Stimulated activated CD8-positive, alpha-beta memory T cell treated with anti-CD3 and anti-CD28 coated beads, Interleukin-15, amount 100 ng/mL, for 48 hours (primary cell): Measurements from ENCODE around the gene ITIH3.

ENCODE experiments used
- DNase-seq, 2 donors: peaks; one replicate each; pipeline ENCODE4 v3.0.0-alpha.2; 2020; ENCODE audit warnings: low read depth in 2 of 2

Gene ITIH3

DNA sequence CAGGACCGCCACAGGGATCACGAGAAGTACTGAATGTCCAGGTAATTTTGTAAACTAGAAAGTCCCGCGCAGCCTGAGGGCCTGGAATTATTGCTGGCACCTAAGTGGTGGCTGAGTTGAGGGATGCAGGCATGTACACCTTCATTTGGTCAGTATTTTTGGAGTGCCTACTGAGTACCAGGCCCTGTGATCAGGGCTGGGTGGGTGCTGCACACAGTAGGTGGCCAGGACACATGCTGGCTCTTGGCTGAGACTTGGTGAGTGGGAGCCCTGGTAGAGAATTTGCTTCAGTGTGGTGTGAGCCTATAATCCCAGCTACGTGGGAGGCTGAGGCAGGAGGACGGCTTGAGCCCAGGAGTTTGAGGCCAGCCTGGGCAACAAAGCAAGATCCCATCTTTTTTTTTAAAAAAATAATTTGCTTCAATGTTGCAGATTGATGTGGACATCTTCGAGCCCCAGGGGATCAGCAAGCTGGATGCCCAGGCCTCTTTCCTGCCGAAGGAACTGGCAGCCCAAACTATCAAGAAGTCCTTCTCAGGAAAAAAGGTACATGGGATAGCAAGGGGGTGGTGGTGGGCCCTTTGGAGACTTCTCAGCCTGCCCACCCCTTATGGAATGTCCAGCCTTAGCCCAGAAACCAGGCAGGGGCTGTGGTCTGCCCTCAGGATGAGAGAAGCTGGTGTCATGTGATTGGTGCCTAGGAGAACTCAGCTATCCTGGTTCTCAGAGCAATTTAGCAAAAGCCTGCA, 14.6 kb upstream of the ITIH3 start:
- no peak for DNase-seq

GRCh38 chr3:52781741-52782140, 12.9 kb upstream of the ITIH3 start:
- no peak for DNase-seq

DNA sequence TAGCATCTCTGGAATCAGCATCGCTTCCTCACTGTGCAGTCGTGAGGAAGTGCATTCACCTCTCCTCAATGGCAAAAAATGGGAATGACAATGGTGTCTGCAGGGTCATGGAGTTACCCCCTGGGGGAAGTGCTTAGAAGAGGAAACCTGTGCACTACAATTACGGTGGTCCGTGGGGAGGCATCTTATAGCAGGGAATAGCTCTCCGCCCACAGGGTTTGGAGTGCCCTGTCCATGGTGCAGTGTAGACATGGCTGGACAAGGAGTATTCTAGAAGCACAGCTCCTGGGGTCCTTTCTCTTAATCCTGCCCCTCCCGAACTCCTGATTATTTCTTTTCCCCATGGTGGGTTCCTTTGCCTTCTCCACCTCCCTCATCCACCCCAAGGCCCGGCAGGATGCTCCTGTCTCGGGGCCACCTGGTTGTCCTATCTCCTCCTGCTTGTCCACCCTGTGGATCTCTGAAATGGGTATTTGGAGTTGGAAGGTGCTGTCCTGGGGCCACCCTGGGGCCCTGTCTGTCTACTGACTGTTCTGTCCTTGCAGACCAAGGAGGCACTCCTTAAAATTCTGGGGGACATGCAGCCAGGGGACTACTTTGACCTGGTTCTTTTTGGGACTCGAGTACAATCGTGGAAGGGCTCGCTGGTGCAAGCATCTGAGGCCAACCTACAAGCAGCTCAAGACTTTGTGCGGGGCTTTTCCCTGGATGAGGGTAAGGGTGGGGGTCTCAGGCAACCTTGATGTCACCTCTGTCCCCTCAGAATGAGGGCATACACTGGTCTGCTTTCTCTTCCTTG, 12.0 kb upstream of the ITIH3 start:
- DNase-seq, result no peak

DNA sequence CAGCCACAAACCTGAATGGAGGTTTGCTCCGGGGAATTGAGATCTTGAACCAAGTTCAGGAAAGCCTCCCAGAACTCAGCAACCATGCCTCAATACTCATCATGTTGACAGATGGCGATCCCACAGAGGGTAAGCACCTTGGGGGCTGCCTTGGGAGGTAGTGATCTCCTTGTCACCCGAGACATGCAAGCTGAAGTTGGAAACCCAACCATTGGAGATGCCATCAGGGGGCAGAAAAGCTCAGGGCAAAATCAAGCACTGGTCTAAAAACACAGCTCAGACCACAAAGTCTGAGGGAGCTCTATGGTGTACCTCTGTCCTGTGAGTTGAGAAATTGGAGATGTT, 11.4 kb upstream of the ITIH3 start:
- DNase-seq, result no peak

GRCh38 chr3:52784021-52784621, 10.5 kb upstream of the ITIH3 start:
- DNase-seq, result no peak

DNA sequence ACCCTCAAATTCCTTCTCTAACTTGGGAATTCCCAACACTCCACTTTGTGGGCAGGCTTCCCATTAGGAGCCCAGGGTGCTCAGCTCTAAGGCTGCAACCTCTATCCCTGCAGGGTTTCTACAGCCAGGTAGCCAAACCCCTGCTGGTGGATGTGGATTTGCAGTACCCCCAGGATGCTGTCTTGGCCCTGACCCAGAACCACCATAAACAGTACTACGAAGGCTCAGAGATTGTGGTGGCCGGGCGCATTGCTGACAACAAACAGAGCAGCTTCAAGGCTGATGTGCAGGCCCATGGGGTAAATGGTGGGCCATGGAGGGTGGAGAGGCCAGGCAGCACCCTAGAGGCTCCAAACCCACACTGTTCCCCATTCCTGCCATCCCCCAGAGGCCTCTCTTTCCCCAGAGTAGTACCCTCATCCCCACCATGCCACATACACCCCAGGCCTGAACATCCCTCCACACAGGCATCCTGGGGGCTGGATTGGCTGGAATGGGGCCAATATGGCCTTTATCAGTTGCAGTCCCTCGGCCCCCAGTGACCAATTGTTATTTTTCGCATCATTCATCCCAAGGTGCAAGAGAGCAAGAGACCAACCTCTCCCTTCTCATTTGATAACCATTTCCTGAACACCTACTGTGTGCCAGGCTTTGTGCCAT, 9.5 kb upstream of the ITIH3 start:
- no peak for DNase-seq

DNA sequence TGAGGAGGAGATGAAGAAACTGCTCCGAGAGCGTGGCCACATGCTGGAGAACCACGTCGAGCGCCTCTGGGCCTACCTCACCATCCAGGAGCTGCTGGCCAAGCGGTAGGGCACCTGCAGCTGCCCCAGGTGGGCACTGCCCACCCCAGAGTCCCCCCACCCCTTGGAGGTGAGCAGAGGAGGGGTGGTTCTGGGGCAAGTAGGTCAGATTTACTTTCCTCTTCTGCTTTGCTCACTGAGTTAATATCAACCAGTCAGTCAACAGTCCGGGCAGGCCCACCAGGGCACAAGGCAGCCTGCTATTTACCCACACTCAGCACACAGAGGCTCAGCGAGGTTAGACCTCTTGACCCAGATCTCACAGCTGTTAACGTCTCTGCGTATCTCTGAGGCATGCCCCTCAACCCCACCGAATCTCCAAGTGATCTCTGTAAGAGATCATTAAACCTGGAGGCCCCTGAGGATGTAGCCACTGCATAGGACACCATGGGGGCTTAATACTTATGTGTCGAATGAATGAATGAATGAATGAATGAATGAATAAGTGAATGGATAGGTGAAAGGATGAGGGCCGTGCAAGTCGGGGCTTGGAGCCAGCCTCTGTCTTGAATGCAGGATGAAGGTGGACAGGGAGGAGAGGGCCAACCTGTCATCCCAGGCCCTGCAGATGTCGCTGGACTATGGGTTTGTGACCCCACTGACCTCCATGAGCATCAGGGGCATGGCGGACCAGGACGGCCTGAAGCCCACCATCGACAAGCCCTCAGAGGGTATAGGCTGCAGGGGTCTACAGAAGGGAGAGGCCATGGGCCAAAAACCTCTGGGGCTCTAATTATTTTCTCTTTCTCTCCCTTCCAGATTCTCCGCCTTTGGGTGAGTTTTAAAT, 8.0 kb upstream of the ITIH3 start:
- no peak for DNase-seq

- DNase-seq, result no peak
These were observed 7.3 kb upstream of the ITIH3 start for GRCh38 chr3:52787246-52787645.

GRCh38 chr3:52787672-52788625, 6.6 kb upstream of the ITIH3 start:
- DNase-seq, result no peak

DNA sequence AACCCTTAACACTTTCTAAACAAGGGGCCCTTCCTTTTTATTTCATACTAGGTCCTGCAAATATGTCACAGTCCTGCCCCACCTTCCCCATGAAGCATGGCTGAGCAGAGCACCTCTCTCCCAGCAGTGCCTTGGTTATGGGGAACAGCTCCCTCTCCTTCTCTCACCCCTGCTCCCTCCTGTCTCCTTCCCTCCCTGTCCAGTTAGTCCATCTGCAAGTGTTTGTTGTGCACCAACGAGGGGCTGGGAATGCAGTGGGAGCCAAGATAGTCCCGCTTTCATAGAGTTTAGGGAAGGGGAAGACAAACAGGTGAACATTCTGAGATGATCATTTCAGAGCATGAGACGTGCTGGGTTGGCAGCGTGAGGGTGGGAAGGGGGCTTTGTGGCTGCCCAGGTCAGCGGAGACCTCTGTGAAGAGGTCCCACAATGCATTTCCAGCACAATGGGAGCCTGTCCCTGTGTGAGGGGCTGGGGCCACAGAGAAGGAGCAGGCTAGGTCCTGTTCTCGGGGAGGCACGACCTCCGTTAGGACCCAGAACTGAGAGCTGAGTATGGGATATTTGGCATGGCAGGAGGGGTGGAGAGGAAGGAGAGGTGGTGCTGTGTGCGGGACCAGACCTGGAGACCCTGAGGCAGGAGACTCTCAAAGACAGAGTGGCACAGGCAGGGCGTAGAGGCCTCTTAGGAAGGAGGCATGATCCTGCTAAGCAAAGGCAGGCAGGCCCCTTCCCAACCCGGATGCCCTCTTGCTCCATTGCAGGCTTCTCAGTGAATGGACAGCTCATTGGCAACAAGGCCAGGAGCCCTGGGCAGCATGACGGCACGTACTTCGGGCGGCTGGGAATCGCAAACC, 5.5 kb upstream of the ITIH3 start:
- DNase-seq, result no peak

- DNase-seq, result no peak
These were observed 4.9 kb upstream of the ITIH3 start for GRCh38 chr3:52789746-52790040.

GRCh38 chr3:52790337-52790736, 4.3 kb upstream of the ITIH3 start:
- no peak for DNase-seq

GRCh38 chr3:52790741-52791140, 3.9 kb upstream of the ITIH3 start:
- DNase-seq, result no peak

GRCh38 chr3:52791366-52791765, 3.2 kb upstream of the ITIH3 start:
- DNase-seq, result no peak

- no peak for DNase-seq
These were observed 2.7 kb upstream of the ITIH3 start for GRCh38 chr3:52791928-52792327.

GRCh38 chr3:52792413-52792812, 2.2 kb upstream of the ITIH3 start:
- DNase-seq, result no peak

DNA sequence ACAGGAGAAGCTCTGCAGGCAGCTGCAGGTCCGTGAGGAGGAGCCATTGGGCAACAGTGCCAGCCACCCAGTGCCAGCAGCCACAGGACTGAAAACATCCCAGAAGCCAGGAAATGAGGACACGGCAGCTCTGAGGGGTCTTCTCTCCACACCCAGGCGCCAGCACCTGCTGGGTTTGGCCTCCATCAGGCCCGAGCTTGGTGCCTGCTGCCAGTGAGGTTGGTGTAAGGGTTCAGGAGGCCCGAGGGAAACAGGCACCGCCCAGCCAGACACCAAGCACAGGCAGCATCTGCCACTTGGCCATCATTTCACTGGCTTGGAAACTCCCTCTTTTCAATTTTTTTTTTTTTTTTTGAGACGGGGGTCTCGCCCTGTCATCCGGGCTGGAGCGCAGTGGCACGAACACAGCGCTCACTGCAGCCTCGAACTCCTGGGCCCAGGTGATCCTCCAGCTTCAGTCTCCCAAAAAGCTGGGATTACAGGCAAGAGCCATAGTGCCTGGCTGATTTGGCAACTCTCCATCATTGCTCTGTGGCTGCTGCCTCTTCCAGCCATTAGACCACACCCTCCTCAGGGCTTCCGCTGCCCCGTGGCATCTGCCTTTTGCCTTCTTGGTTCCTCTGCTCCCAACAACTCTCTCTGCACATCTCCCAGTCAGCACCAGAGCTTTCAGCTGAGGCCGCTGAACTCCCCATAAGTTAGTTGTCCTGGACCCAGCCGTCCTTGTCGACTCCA, 1.5 kb upstream of the ITIH3 start:
- no peak for DNase-seq

DNA sequence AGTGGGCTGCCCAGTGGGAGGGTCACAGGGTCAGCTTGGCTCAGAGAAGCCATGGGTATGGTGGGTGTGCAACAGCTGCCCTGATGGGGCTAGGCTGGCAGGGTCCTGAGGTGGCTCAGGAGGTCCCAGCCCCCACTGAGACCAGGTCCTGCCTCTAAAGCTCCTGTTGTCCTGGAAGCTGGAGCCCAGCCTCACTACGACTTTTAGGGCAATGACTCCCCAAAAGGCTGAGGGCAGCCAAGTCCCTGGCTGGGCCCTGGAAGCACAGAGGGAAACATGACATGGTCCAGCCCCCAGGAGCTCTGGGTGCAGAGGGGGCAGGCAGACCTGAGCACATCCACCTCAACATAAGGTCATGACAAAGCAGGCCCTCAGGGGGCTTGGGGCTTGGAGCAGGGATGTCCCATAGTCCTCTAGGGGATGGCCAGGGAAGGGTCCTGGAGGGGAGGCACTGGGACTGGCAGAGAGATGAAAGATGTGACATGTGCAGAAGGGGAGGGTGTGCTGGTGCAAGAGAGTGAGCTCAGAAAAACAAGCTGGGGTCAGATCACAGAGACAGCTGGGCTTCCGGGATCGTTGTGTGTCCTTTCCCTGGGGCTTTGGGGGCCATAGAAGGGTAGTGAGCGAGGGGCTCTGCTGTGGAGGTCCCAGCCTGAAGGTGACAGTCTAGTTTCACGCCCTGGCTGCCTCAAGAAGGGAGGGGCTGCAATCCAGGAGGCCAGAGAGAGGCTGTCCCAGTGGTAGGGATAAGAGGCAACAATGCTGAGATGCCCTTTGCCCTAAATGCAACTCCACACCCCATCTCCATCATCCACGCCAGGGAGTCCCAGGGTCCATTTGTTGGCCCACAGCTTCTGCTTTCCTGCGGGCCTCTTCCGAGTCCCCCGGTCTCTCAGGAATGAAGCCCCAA, 639 bp upstream of the ITIH3 start:
- DNase-seq, result no peak
